HEK293T (cell line): Measurements from ENCODE around the gene CD79A.

Source experiments
- CTCF ChIA-PET: fragments of 350-600 bp; formaldehyde crosslinking; extraction: SDS; loops from one replicate; lab custom pipeline; 2021; ENCODE audit warnings: antibody characterized with exemption, inconsistent platforms; lab: Yijun Ruan, JAX
- POLR2A ChIA-PET: fragments of 350-600 bp; formaldehyde crosslinking; extraction: SDS; loops from one replicate; lab custom pipeline; 2020; ENCODE audit warnings: antibody characterized with exemption, inconsistent platforms; lab: Yijun Ruan, JAX
- DNase-seq: peaks from one replicate; pipeline ENCODE4 v3.0.0; 2012; ENCODE audit warnings: mixed read lengths; ENCODE audit errors: extremely low spot score
- ARNT ChIP-seq: fragments of 450-650 bp; IDR thresholded peaks from 2 replicates; pipeline ENCODE4 v1.6.1; 2017; ENCODE audit warnings: mild to moderate bottlenecking
- BHLHE40 ChIP-seq: fragments of 450-650 bp; IDR thresholded peaks from 2 replicates; pipeline ENCODE4 v1.6.1; 2016; ENCODE audit warnings: mild to moderate bottlenecking, moderate library complexity, borderline replicate concordance
- CTBP1 ChIP-seq: fragments of 450-650 bp; IDR thresholded peaks from 2 replicates; pipeline ENCODE4 v1.6.1; 2016; ENCODE audit warnings: borderline replicate concordance
- ELF4 ChIP-seq: fragments of 450-650 bp; IDR thresholded peaks from 2 replicates; pipeline ENCODE4 v1.6.1; 2017; ENCODE audit warnings: antibody characterized with exemption
- FOXA1 ChIP-seq: fragments of 450-650 bp; IDR thresholded peaks from 2 replicates; pipeline ENCODE4 v1.6.1; 2016; ENCODE audit warnings: mild to moderate bottlenecking
- FOXK2 ChIP-seq: fragments of 450-650 bp; IDR thresholded peaks from 2 replicates; pipeline ENCODE4 v1.6.1; 2016; ENCODE audit warnings: mild to moderate bottlenecking
- FOXM1 ChIP-seq: fragments of 450-650 bp; IDR thresholded peaks from 2 replicates; pipeline ENCODE4 v1.6.1; 2017; ENCODE audit warnings: mild to moderate bottlenecking, borderline replicate concordance
- HDGF ChIP-seq: fragments of 450-650 bp; IDR thresholded peaks from 2 replicates; pipeline ENCODE4 v1.6.1; 2017; ENCODE audit warnings: antibody characterized with exemption, borderline replicate concordance
- L3MBTL2 ChIP-seq: fragments of 450-650 bp; conservative IDR thresholded peaks from 2 replicates; pipeline ENCODE4 v1.6.1; 2016; ENCODE audit warnings: mild to moderate bottlenecking
- LEF1 ChIP-seq: fragments of 450-650 bp; IDR thresholded peaks from 2 replicates; pipeline ENCODE4 v1.6.1; 2017; ENCODE audit warnings: mild to moderate bottlenecking, borderline replicate concordance
- NFRKB ChIP-seq: fragments of 450-650 bp; IDR thresholded peaks from 2 replicates; pipeline ENCODE4 v1.6.1; 2016; ENCODE audit warnings: mild to moderate bottlenecking, moderate library complexity
- SP1 ChIP-seq: fragments of 450-650 bp; IDR thresholded peaks from 2 replicates; pipeline ENCODE4 v1.6.1; 2017
- SUZ12 ChIP-seq: fragments of 450-650 bp; IDR thresholded peaks from 2 replicates; pipeline ENCODE4 v1.6.1; 2016; ENCODE audit warnings: mild to moderate bottlenecking
- TARDBP ChIP-seq: fragments of 450-650 bp; IDR thresholded peaks from 2 replicates; pipeline ENCODE4 v1.6.1; 2016
- ZNF384 ChIP-seq: fragments of 450-650 bp; IDR thresholded peaks from 2 replicates; pipeline ENCODE4 v1.6.1; 2016
- TF ChIP-seq, protein P1 (sequence below): fragments of 450-650 bp; IDR thresholded peaks from 2 replicates; pipeline ENCODE4 v1.6.1; 2016

The CD79A gene

DNA sequence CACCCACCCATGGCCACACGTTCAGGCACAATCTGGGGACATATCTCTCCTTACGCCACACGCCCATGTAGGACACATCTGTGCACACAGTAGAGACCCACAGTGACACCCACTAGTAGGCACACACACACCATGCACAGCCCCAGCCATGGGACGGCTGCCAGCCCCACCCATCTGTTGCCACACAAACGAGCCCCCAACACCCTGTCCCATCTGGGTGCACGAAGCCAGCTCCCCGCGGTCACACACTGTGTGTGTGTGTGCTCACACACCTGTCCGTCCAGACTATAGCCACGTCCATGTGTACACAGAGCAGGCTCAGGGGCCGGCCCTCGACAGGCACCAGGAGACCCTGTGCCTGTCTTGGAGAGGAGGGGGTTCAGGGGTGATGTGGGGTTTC, 40.6 kb downstream of the CD79A start:
- DNase-seq, result no peak
- CTCF ChIA-PET, result no interaction called here
- POLR2A ChIA-PET, result no interaction called here
- TF ChIP-seq SUZ12, result no peak
- TF ChIP-seq HDGF, result no peak
- TF ChIP-seq ELF4, result no peak
- TF ChIP-seq, protein P1, sequence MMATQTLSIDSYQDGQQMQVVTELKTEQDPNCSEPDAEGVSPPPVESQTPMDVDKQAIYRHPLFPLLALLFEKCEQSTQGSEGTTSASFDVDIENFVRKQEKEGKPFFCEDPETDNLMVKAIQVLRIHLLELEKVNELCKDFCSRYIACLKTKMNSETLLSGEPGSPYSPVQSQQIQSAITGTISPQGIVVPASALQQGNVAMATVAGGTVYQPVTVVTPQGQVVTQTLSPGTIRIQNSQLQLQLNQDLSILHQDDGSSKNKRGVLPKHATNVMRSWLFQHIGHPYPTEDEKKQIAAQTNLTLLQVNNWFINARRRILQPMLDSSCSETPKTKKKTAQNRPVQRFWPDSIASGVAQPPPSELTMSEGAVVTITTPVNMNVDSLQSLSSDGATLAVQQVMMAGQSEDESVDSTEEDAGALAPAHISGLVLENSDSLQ, result no peak
- TF ChIP-seq LEF1, result no peak
- no peak for TF ChIP-seq ARNT
- TF ChIP-seq FOXM1, result no peak

DNA sequence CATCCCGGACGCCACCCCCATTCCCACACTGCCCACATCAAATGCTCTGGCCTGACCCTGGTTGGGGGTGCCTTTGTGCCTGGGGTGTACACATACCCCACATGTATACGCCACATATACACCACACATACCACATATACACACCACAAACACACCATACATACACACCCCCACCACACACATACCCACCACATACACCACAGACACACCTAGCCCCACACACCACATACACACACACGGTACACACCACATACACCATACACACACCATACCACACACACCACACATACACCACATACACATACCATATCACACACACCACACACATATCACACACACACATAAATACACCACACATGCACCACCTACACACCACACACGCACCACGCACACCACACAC, 41.0 kb downstream of the CD79A start:
- ChIA-PET POLR2A (no interaction called here), CTCF (no interaction called here)
- TF ChIP-seq FOXA1, result no peak
- no peak for TF ChIP-seq BHLHE40
- no peak for TF ChIP-seq L3MBTL2
- no peak for TF ChIP-seq FOXK2
- no peak for TF ChIP-seq LEF1
- TF ChIP-seq, protein P1, result no peak
- no peak for TF ChIP-seq ELF4
- no peak for TF ChIP-seq HDGF
- no peak for TF ChIP-seq ZNF384
- no peak for TF ChIP-seq FOXM1
- TF ChIP-seq CTBP1, result no peak
- TF ChIP-seq SUZ12, result no peak
- TF ChIP-seq TARDBP, result no peak
- no peak for TF ChIP-seq SP1
- TF ChIP-seq NFRKB, result no peak
- no peak for DNase-seq

DNA sequence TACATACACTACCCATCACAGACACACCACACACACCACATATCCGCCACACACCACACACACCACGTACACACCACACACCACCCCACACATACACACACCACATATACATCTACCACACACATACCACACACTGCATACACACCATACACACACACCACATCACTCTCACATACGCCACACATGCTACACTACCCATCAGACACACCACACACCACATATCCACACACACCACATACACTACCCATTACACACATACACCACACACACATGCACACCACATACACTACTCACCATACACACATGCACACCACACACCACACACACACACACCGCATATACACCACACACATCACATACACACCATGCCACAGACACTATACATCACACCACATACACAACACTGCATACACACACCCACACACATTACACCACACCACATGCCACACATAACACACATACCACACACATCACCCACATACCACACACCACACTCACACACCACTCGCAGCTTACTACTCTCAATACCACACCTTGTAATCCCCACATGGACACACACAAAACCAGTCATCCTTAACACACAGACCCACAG, 41.7 kb downstream of the CD79A start:
- ChIA-PET POLR2A (no interaction called here), CTCF (no interaction called here)
- TF ChIP-seq SP1 (no peak), FOXM1 (no peak), FOXK2 (no peak), ZNF384 (no peak), HDGF (no peak), SUZ12 (no peak), BHLHE40 (no peak), L3MBTL2 (no peak), FOXA1 (no peak), LEF1 (no peak), ELF4 (no peak), ARNT (no peak), TARDBP (no peak), CTBP1 (no peak), NFRKB (no peak)
- TF ChIP-seq, protein P1, result no peak
- DNase-seq, result no peak

DNA sequence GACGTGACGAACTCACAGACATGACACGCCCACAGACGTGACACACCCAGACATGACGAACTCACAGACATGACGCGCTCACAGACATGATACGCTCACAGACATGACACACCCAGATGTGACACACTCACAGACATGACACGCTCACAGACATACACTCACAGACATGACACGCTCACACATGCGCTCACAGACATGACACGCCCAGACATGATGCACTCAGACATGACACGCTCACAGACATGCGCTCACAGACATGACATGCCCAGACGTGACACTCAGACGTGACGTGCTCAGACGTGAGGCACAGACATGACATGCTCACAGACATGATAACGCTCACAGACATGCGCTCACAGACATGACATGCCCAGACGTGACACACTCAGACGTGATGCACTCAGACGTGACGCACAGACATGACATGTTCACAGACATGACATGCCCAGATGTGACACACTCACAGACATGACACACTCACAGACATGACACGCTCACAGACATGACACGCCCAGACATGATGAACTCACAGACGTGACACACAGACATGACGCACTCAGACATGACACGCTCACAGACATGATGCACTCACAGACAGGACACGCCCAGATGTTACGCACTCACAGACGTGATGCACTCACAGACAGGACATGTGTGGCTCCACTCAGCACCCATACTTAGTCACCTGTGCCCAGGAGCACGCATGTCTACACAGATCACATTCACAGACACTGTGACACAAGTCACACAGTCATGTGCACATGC, 43.1 kb downstream of the CD79A start:
- no peak for DNase-seq
- POLR2A ChIA-PET, result no interaction called here
- TF ChIP-seq, protein P1, result no peak
- no peak for TF ChIP-seq BHLHE40
- TF ChIP-seq ARNT, result no peak
- no peak for TF ChIP-seq L3MBTL2
- no peak for TF ChIP-seq NFRKB
- TF ChIP-seq FOXK2, result no peak
- TF ChIP-seq HDGF, result no peak
- TF ChIP-seq FOXM1, result no peak
- CTCF ChIA-PET, result interaction anchor here (0.5 kb wide), 1 partner anchor 18 kb away, joined by 4 read pairs; no protein-coding TSS in a partner anchor

DNA sequence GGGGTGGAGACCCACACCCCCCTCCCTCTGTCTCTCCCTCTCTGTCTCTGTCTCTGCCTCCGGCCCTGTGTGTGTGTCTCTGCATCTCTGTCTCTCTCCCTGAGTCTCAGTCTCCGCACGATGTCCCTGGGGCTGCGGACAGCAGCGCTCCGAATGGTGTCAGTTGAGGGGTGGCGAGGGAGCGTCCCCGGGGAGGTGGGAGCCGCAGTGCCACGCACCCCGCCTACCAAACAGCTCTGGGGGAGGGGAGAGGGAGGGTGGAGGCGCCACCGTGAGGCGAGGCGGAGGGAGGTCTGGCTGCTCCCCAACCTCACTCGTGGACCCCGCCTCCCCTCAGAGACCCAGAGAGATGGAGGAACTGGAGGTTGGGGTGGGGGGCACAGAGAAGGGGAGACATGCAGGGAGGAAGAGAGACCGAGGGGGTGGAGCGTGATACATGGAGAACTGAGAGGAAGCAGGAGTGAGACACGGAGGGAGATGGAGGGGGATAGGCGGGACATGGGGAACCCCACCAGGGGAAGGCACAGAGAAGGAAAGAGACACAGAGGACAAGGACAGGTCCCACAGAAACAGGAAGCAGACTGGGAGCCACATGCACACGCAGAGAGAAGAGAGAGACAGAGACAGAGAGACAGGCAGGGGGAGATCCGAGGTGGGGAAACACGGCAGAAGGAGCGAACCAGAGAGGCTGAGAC, 44.0 kb downstream of the CD79A start:
- ChIA-PET POLR2A (no interaction called here), CTCF (no interaction called here)
- TF ChIP-seq HDGF (no peak), SP1 (no peak), L3MBTL2 (no peak), FOXA1 (no peak)
- TF ChIP-seq, protein P1, result no peak
- no peak for DNase-seq
